ENCODE measurements around the gene ADAMTSL1. TPM values are rescaled to one million over a fixed set of nuclear protein-coding genes. Genes with fewer than 3 reads are reported as not detected.

The ADAMTSL1 gene
- total RNA-seq, 1 experiment from 2014 or later: not detected

GRCh38 chr9:18708429-18708828, 234.5 kb downstream of the ADAMTSL1 start (continued):
- TF ChIP-seq FOSL1 (IDR thresholded peaks at IDR 0.05; ENCODE audit: low read depth) (no peak), SIN3A (IDR thresholded peaks at IDR 0.05; ENCODE audit: low read depth) (no peak), ELF1 (IDR thresholded peaks at IDR 0.05; ENCODE audit: borderline replicate concordance, low read depth) (no peak)

- CTCF ChIA-PET: no interaction called here
Measured at GRCh38 chr9:18710065-18710464, 236.1 kb downstream of the ADAMTSL1 start.

More at GRCh38 chr9:18710065-18710464, 236.1 kb downstream of the ADAMTSL1 start:
- H3K27me3 ChIP-seq (ENCODE audit: insufficient read depth, low read length): 0 out of 2 replicates have a peak, but pooled peaks cover 3% of the 10 kb centered on the region
- TF ChIP-seq REST (IDR thresholded peaks at IDR 0.05; ENCODE audit: low read depth): no peak
- TF ChIP-seq, protein P1, sequence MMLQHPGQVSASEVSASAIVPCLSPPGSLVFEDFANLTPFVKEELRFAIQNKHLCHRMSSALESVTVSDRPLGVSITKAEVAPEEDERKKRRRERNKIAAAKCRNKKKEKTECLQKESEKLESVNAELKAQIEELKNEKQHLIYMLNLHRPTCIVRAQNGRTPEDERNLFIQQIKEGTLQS (IDR thresholded peaks at IDR 0.05): no peak
- TF ChIP-seq CEBPB (IDR thresholded peaks at IDR 0.05; ENCODE audit: low read depth): no peak
- TF ChIP-seq JUND (IDR thresholded peaks at IDR 0.05): no peak
- TF ChIP-seq TCF7L2 (IDR thresholded peaks at IDR 0.05; ENCODE audit: borderline replicate concordance, extremely low read depth, insufficient read depth, insufficient read length): no peak
- no peak for TF ChIP-seq CBX3 (IDR thresholded peaks at IDR 0.05; ENCODE audit: low read depth)
- TF ChIP-seq EZH2 (IDR thresholded peaks at IDR 0.05): no peak
- no peak for TF ChIP-seq SRF (IDR thresholded peaks at IDR 0.05; ENCODE audit: low read depth)
- TF ChIP-seq ZFX (IDR thresholded peaks at IDR 0.05): no peak
- TF ChIP-seq YY1 (IDR thresholded peaks at IDR 0.05; ENCODE audit: extremely low read depth, insufficient replicate concordance, low read depth, low read length): no peak
- TF ChIP-seq, protein P2, sequence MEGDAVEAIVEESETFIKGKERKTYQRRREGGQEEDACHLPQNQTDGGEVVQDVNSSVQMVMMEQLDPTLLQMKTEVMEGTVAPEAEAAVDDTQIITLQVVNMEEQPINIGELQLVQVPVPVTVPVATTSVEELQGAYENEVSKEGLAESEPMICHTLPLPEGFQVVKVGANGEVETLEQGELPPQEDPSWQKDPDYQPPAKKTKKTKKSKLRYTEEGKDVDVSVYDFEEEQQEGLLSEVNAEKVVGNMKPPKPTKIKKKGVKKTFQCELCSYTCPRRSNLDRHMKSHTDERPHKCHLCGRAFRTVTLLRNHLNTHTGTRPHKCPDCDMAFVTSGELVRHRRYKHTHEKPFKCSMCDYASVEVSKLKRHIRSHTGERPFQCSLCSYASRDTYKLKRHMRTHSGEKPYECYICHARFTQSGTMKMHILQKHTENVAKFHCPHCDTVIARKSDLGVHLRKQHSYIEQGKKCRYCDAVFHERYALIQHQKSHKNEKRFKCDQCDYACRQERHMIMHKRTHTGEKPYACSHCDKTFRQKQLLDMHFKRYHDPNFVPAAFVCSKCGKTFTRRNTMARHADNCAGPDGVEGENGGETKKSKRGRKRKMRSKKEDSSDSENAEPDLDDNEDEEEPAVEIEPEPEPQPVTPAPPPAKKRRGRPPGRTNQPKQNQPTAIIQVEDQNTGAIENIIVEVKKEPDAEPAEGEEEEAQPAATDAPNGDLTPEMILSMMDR (IDR thresholded peaks at IDR 0.05 in 2 of 3, conservative IDR thresholded peaks at IDR 0.05 in 1 of 3; ENCODE audit: borderline replicate concordance in 1 of 3, insufficient read depth in 1 of 3, low read depth in 2 of 3, low read length in 2 of 3): no peak
- intact Hi-C loops (cut with micrococcal nuclease): no loop called here
- ATAC-seq (no peak), DNase-seq (ENCODE audit: low read depth, low spot score) (no peak)
- H2AFZ ChIP-seq (ENCODE audit: low read depth, low read length, poor library complexity, severe bottlenecking): no peak overlapping the region
- H3K4me3 ChIP-seq (replicated peaks in 1 of 2; ENCODE audit: low read depth in 1 of 2, low read length in 2 of 2): no peak overlapping the region
- POLR2A ChIA-PET: no interaction called here
- H3K9me3 ChIP-seq (ENCODE audit: control insufficient read depth in 1 of 2, insufficient read depth in 1 of 2, low read depth in 1 of 2, low read length in 2 of 2): no peaks in the 10 kb centered on the region
- H3K27ac ChIP-seq (ENCODE audit: low read depth, low read length): no peak overlapping the region
- no peaks in the 10 kb centered on the region for H3K36me3 ChIP-seq (ENCODE audit: control insufficient read depth in 1 of 2, insufficient read depth in 2 of 2, low read length in 2 of 2)
- no peaks in the 10 kb centered on the region for H3K4me1 ChIP-seq (ENCODE audit: control insufficient read depth in 1 of 2, insufficient read depth in 2 of 2, low read length in 2 of 2)
- RAD21 ChIA-PET (ENCODE audit: low non-redundant PET in 1 of 2, low total read pairs in 2 of 2, uncharacterized antibody in 2 of 2, unreplicated experiment in 2 of 2): no interaction called here
- no peak overlapping the region for H3K9ac ChIP-seq (ENCODE audit: low read length)
- H3K4me2 ChIP-seq (ENCODE audit: low read length): no peak overlapping the region
- no peaks in the 10 kb centered on the region for H4K20me1 ChIP-seq (ENCODE audit: insufficient read depth)
- H3K9me2 ChIP-seq (ENCODE audit: insufficient read depth): no peaks in the 10 kb centered on the region
- H3K79me2 ChIP-seq (ENCODE audit: insufficient read depth, low read length): no peaks in the 10 kb centered on the region
- no TSS peak for BruUV-seq (replicated peaks)
